NCI-H1105 (cell line): ENCODE measurements around the gene PHEX.

Experiments used
- DNase-seq: peaks from one replicate; lab custom pipeline; 2025; lab: John Stamatoyannopoulos, UW

PHEX gene

DNA sequence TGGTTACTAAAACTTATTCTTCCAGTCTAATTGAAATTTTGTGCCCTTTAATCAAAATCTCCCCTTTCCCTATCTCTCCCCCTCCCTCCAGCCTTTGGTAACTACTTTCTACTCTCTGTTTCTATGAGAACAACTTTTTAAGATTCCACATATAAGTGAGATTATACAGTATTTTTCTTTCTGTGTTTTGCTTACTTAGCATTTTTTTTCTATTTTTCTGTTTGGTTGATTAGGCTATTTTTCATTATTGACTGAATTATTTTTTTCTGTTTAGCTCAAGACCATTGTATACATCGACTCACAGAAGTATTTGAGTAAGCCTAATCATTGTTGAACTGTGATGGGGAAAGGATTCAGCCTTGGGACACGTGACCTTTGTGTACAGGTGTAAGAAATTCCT lies 116.4 kb downstream of the PHEX start:
- no peak for DNase-seq

DNA sequence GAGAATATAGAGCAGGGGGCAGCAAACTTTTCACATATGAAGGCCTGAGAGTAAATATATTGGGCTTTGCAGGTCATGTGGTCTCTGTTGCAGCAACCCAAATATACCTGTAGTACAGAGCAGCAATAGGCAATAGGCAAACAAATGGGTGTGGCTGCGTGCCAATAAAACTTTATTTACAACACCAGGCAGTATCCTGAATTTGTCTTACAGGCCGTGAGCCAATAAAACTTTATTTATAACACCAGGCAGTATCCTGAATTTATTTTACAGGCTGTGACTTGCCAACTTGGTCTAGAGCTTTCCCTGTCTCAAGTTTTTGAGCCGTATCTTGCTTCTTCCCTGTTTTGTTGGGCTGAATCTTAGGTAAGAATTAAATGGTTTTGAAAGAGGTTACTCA lies 118.2 kb downstream of the PHEX start:
- no peak for DNase-seq

DNA sequence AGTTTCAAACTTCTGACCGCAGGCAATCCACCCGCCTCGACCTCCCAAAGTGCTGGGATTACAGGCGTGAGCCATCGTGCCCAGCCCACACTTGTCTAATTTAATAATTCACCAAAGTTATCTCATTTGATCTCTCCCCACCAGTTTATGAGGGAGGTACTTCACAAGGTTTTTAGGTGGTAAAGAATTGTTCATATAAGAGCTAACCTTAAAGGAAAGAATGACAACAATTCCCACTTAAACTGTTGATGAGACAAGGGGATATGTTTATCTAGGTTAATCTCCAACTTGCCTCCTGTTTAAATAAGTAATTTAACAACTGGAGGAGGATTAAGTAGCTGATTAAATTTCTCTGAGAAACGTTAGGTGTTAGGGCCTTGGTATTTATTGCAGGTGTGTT lies 123.0 kb downstream of the PHEX start:
- DNase-seq = no peak

DNA sequence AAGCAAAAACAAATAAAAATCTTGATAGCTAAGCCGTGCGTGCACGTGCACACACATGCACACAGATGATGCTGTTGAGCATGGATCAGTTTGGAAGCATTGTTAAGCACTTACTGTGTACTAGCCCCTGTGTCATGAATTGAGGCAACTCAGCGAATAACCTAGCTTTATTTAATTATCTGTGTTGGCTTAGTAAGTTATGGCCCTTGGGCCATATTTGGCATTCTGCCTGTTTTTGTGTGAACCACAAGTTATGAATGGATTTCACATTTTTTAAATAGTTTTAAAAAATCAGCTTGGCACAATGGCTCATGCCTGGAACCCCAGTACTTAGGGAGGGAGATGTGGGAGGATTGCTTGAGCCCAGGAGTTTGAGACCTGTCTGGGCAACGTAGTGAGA lies 126.9 kb downstream of the PHEX start:
- no peak for DNase-seq

DNA sequence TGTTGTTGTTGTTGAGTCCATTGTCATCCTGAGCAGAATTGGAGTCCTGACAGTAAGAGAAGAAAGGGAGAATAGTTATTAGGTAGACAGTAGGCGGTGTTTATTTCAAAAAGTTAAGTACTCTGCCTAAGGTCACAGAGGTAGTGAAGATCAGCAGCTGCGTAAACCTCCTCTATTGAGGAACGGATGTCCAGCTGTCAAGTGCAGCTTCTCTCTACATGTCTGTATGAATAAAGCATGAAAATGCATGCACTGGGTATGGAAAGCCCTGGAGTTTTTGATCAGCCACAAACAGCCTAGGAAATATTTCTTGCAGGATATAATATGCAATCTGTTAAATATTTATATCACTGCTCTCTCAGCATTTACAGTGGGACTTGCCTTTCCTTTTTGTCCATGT lies 131.2 kb downstream of the PHEX start:
- DNase-seq = no peak

DNA sequence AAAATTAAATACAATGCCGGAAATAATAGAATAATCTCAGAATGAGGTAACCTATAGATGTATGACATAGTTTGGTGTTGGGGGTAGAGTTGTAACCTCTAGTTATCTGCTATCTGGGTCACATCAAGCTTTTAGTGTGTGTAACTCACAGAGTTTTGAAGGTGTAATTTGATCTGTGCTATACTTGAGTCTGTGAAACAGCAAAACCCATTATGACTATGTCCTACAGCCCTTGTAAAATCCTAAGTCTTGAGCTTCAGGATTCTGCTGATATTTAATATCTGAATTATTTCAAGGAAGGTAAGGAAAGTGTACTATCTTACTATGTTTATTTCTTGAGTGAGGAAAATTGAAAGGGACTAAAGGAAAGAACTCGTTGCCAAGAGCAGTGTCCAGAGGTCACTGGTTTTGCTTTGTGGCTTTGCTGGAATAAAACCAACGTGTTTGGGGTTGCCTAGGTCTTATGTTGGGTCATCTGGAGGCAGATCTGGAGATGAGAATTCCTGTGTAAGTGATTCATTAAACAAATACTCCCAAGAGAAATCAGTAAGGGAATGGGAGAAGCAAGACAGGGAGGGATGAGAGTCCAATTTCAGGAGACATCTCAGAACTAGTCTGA lies 132.8 kb downstream of the PHEX start:
- DNase-seq = no peak

DNA sequence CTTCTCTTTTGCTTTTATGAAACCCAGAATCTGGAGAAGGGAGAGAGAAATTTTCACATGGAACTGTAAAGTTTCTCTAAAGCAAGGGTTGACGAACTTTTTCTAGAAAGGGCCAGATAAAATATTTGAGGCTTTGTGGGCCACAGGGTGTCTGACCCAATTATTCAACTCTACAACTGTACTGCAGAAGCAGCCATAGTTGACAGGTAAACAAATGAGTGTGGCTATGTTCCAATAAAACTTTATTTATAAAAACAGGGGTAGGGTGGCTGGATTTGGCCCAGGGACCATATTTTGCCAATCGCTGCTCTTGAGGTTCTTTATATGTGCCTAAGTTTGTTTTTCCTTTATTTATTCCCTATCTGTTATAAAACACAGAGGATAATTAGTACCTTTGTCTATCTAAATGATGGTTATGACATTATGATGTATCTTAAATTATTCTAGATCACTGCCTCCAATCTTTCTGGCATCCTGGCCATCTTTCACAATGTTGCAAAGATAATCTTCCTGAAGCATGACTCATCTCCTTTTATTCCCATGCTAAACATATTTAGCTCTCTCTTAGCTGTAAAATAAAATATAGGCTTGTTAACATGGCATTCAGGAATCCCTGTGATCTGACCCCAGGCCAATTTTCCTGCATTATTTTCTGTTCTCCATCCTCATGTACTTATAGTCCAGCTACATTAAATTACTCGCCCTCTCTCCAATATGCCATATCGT lies 133.8 kb downstream of the PHEX start:
- DNase-seq = no peak

DNA sequence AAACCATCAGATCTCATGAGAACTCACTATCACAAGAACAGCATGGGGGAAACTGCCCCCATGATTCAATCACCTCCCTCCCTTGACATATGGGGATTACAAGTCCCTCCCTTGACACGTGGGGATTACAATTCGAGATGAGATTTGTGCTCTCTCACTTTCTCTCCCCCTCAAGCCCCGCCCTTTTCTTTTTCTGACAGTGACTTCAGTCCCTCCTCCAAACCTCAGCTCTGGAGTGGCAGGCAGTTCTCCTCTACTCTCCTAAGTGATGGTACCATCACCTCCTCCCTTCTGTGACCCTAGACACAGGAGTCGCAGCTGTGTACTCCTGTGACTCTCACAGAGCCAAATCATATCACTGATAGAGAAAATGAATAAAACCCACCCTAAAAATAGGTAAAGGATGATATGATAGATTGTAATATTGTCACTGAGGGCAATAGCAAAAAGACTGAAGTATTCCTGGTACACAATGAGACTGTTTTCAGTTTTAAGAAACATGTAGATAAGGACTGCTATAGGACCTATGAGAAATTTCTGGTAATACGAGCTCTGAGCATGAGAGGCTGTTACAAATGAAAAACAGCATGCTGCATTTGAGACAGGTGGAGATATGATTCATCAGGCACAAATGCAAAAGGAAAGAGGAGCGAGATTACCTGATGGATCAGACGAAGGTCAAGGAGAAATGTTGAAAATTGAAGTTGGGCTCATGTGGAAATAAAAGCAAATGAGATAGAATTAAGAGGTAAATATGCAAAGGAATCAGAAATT lies 139.3 kb downstream of the PHEX start:
- no peak for DNase-seq

DNA sequence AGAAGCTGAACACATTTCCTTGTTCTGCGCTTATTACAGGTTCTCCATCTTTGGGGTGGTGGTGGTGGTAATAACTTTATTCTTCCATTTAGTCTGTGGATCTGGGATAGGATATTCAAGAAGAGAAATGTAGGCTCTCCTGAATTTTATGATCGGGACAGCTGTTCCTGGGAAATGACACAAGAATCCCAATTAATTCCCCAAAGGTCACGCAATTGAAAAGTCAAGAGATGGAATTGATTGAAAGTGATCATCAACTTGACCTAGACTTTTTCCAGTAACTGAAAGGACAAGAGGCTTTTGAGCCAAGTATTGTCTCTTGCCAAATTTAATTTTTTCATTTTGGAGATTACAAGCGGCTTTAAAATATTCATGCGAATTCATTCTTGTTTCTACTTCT lies 141.8 kb downstream of the PHEX start:
- DNase-seq = no peak

DNA sequence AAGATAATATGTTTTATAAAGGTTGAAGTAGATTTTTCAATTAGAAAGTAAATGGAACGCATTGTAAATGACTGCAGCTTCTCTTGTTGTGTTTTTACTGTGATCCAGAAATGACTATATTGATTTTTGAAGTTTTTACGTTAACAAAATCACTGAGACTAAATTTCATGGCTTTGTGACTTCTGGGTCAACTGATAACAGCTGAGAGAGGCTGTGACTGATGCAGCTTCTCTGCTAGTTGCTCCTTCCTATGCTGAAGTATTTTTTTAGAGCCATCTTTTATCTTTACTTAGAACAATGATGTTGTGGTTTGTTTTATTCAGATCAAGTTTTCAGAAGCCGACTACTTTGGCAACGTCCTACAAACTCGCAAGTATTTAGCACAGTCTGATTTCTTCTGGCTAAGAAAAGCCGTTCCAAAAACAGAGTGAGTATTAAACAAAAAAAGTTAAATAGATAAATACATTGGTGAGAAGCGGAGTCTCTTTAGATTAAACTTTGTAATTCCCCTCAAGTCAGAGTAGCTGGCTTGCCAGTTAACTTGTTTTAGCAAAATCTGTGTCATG lies 145.9 kb downstream of the PHEX start:
- DNase-seq = no peak

DNA sequence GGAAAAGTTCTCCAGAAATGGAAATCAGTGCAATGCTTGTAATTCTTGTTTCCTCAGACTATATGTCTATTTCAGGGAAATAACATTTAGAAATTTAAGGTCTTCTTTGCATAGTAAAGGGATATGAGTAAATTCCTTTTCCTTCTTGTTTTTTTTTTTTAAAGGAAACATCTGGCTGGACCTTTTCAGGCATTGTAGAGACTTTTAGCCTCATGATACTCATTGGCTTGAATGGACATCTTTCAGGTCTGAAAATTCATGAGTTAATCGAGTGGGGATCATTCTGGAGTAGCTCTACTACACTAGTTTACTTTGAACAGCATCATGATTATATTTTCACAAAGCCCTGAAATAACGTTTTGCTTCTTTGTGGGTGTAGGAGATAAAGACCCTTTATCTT lies 152.0 kb downstream of the PHEX start:
- no peak for DNase-seq

DNA sequence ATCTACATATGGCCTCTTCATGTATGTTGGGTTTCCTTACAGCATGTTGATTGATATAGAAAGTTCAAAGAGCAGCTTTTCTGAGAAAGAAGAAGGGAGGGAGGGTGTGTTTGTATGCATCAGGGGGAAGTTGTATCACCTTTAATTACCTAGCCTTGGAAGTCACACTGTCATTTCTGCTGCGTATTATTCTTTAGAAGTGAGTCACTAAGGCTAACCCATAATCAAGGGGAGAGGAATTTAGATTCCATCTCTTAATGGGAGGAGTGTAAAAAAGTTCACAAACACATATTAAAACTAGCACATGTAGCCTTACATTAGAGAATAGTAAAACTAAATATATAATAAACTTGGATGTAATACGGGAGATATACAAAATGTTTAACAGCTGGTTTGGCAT lies 154.0 kb downstream of the PHEX start:
- DNase-seq = no peak

DNA sequence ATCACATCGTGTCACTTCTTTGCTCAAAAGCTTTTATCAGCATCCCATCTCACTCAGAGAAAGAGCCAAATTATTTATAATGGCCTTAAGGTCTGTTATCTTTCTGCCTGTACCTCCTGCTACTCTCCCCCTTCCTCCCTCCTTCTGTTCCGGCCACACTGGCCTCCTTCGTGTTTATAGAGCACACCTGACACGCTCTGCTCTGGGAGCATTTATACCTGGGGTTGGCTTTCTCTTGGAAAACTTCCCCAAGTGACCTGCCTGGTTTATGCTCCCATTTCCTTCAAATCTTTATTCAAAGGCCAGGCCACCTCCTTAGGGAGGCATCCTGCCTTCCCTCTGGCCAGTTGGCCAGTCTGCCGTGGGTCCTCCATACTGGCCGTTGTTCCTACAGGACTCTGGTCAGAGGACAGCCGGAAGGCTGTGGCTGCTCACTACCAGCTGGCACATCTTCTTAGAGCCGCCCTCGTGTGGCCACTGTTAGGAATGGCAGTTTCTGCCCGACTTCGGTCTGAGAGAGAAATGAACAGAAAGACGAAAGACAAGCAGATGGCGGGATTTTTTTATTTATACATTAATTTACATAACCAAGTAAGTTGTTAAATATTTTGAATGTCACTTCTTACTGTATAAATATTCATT lies 160.4 kb downstream of the PHEX start:
- no peak for DNase-seq

DNA sequence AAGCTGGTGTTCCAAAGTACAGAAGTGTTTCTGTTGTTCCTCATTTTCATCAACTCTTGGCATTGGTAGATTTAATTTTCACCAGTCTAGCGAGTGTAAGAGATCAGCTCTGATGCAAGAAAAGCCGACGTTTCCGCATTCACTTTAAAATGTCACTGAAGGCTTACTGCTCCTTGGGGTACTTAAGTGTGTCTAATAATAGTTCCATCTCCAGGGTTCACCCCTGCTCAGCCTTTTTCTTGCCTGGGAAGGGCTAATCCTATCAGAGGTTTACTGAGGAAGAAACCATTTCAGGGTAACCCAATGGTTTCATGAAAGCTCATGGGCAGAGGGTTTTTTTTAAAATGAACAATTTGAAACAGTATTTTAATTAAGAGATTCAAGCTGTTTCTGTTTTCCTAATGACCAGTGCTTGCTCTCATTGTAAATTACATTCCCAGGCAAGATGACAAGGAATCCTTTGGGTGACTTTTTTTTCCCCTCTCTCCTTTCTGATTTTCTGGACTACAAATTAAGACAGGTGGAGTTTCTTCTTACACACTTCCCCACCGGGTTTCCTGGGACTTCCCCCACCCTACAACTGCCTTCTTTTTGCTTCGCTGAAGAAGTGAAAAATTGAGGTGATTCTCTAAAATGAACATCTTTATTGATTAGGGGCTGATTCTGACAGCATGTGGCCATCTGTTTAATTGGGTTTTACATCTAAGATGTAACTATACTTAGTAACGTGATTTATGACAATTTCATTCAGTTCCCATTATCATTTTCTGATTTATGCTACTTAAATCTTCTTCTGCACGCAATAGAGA lies 161.9 kb downstream of the PHEX start:
- DNase-seq = no peak

DNA sequence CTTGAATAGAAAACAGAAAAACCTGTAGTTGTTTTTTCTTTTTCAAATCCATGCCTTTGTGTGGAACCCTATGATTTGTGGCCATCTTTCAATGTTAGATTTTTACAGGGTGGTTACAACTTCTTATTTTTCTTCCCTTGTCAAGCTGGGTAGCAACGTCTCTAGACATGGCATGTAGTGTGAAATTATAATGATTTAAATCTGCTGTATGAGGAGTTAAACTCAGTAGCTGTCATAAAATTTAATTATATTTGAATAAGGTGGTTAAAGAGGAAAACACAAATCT lies 162.5 kb downstream of the PHEX start:
- DNase-seq = no peak

DNA sequence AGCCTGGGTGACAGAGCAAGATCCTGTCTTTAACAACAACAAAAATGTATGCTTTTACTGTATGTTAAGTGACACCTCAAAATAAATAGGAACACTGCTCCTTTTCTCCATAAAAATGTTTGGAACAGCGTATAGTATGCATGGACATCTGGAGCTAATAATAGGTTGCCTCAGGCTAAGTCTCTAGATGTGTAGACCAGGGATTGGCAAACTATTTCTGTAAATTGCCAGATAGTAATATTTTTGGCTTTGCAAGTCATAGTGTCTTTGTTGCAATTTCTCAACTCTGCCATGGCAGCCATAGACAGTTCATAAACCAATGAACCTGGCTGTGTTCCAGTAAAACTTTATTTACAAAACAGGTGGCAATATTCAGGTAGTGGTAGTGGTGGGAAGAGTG lies 164.0 kb downstream of the PHEX start:
- DNase-seq = no peak

DNA sequence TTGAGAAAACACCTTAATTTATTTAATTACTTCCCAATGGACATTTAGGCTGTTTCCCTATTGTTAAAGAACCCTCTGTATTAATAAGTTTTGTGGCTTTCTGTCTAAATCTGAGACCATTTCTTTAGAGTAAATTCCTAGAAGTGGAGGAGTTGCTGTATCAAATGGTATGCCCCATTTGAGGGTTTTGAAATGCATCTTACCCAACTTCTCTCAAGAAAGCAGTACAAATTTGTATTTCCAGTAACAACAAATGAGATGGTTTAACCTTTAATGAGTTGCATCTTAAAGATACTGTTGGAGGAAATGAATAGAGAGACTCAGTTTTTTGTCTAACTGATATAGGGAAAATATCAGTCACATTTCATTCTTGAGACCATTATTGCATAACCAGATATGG lies 170.1 kb downstream of the PHEX start:
- no peak for DNase-seq

DNA sequence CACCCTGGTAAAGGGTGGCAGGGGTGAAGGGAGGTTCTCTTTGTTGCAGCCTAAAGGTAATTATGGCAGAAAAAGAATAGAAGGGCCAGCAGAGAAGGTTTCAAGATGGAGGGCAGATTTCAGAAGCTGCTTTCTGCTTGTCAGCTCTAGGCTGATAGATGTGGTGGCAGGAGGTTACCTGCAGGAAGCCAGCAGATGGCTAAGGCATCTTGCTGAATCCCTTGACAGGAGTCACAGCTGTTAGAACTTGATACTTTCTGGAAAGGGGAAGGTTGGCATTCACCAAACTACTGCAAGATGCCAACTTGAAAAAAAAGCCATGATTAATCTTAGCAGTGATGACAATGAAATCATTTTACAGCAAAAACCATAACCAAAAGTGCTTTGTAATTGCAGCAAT lies 171.1 kb downstream of the PHEX start:
- no peak for DNase-seq

DNA sequence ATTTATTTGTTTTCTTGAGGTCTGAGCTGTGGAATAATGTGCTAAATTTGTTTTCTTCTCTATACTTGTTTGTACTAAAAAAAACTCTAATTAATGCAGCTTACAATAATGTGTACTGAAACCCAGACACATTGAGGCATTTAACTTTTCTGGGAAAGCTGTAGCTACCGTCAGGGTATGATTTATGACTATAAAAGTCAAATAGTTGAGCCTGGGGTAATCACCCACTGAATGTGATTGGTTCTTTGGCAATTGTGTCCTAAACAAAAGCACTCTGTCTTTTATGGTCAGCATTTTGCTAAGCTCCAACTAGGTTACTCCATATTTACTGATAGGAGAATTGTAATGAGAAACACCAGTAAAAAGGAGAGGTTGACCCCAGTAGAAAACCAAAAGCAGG lies 174.7 kb downstream of the PHEX start:
- DNase-seq = no peak

DNA sequence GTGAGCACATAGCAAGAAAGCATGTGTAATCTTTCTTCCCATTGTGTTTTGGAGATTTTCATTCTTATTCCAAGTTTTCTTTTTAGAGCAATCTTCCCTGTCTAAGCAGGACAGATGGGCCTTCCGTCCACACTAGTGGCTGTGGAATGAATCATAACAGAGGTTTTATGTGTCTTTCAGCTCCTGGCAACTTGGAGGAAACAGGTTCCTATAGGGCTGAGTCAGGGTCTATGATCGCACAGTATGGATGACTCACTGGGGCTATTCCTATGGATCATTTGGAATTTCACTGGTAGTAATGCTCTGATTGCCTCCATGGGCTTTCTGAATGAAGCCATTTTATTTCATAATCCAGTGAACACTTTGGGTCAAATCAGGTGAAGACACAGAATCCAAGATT lies 188.8 kb downstream of the PHEX start:
- no peak for DNase-seq

DNA sequence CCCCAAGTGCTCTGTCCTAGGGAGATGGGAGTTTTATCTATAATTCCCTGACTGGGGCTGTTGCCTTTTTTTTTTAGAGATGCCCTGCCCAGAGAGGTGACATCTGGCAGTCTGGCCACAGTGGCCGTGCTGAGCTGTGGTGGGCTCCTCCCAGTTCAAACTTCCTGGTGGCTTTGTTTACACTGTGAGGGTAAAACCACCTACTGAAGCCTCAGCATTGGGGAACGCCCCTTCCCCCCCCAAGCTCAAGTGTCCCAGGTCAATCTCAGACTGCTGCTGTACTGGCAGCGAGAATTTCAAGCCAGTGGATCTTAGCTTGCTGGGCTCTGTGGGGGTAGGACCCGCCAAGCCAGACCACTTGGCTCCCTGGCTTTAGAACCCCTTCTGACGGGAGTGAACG lies 202.3 kb downstream of the PHEX start:
- no peak for DNase-seq

DNA sequence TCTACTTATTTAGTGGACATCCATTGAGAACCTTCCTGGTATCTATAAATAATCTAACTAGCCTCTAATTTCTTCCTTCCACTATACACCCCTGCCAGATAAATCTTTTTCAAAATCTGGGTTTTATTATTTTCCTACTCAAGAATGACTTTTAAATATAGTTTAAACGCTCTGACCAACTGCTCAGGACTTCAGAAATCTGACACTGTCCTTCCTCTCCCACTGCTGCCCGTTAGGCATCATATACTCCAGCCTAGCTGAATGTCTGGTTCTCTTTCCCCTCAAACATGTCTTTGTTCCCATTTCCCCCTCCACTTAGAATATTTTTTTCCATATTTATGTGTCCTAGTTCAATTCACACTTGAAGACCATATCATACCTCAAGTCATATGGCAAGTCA lies 205.4 kb downstream of the PHEX start:
- DNase-seq = no peak
